PC-3 (cell line): Measurements from ENCODE around the gene ZC3H12C.

ENCODE experiments used
- EZH2phosphoT487 ChIP-seq: fragments of 300-600 bp; sonication (generic); IDR thresholded peaks from 2 replicates; pipeline ENCODE4 v1.6.1; 2018; ENCODE audit warnings: mild to moderate bottlenecking, antibody characterized with exemption, low read length, borderline replicate concordance
- TF ChIP-seq, protein P1 (sequence below): fragments of 300-600 bp; sonication (generic); conservative IDR thresholded peaks from 2 replicates; pipeline ENCODE4 v1.5.1; 2017; ENCODE audit warnings: antibody characterized with exemption, low read depth, mild to moderate bottlenecking, low read length

DNA sequence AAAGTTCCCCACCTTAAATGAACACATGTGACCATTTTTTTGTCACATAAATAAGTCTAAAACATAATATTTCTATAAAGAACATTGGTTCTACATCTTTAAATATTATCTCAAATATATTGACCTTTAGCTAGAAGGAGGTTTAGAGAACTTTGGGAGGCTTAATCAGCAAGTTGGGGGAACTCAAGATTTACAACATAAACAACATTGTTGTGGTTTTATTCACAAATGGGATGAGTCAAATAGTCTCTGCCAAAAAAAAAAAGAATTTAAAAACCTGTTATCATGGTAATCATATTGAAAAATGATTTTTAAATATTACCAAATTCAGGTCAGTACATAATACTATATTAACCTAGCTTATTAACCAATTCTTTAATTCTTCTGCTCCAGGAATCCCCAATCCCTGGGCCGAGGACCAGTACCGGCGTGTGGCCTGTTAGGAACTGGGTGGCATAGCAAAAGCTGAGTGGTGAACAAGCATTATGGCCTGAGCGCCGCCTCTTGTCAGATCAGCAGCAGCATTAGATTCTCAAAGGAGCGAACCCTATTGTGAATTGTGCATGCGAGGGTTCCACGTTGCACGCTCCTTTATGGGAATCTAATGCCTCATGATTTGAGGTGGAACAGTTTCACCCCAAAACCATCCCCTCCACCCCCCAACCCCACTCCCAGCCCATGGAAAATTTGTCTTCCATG, 105.0 kb downstream of the ZC3H12C start:
- TF ChIP-seq, protein P1, sequence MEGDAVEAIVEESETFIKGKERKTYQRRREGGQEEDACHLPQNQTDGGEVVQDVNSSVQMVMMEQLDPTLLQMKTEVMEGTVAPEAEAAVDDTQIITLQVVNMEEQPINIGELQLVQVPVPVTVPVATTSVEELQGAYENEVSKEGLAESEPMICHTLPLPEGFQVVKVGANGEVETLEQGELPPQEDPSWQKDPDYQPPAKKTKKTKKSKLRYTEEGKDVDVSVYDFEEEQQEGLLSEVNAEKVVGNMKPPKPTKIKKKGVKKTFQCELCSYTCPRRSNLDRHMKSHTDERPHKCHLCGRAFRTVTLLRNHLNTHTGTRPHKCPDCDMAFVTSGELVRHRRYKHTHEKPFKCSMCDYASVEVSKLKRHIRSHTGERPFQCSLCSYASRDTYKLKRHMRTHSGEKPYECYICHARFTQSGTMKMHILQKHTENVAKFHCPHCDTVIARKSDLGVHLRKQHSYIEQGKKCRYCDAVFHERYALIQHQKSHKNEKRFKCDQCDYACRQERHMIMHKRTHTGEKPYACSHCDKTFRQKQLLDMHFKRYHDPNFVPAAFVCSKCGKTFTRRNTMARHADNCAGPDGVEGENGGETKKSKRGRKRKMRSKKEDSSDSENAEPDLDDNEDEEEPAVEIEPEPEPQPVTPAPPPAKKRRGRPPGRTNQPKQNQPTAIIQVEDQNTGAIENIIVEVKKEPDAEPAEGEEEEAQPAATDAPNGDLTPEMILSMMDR: no peak
- no peak for TF ChIP-seq EZH2phosphoT487
